ENCODE data around the gene ZRANB2. TPM values are rescaled to one million over a fixed set of nuclear protein-coding genes. Genes with fewer than 3 reads are reported as not detected.

Gene ZRANB2
- total RNA-seq, 1 experiment from 2014 or later = 103 TPM

GRCh38 chr1:71118086-71118485 is 37.3 kb upstream of the ZRANB2 start:
- Histone ChIP-seq H2BK15ac (ENCODE audit: low read depth, low read length) (no peak overlapping the region), H3K56ac (ENCODE audit: insufficient read length, low read depth, low read length) (no peak overlapping the region), H4K5ac (ENCODE audit: insufficient read length, low read depth, low read length) (no peak overlapping the region), H2BK12ac (ENCODE audit: insufficient read length, low read depth, low read length) (no peak overlapping the region), H3K79me2 (ENCODE audit: insufficient read depth, low read length) (no peaks in the 10 kb centered on the region), H3K14ac (ENCODE audit: insufficient read depth, low read length) (no peak overlapping the region), H3K4ac (ENCODE audit: low read depth, low read length) (no peak overlapping the region), H2BK5ac (ENCODE audit: insufficient read length, low read length) (no peak overlapping the region), H3K9ac (ENCODE audit: extremely low read depth, insufficient read length, low read length) (no peak overlapping the region), H2AK5ac (ENCODE audit: insufficient read length, low read length) (no peak overlapping the region), H3K18ac (ENCODE audit: insufficient read length, low read depth, low read length) (no peak overlapping the region), H4K91ac (ENCODE audit: insufficient read length, low read depth, low read length) (no peak overlapping the region), H3T11ph (ENCODE audit: low read length) (no peak overlapping the region), H3K23ac (ENCODE audit: insufficient read length, low read depth, low read length) (no peak overlapping the region), H3K4me1 (ENCODE audit: insufficient read depth, low read length) (peaks cover 4% of the 10 kb centered on the region; the same call in 1 of the 2 replicates), H3K79me1 (ENCODE audit: insufficient read depth, low read depth, low read length, poor library complexity, severe bottlenecking) (no peaks in the 10 kb centered on the region), H3K27ac (ENCODE audit: insufficient read length, low read depth, low read length) (no peak overlapping the region), H4K8ac (replicated peaks; ENCODE audit: insufficient read length, low read depth, low read length) (no peak overlapping the region), H3K27me3 (ENCODE audit: insufficient read depth, low read length) (no peaks in the 10 kb centered on the region), H2BK120ac (ENCODE audit: low read depth, low read length, poor library complexity, severe bottlenecking) (no peak overlapping the region), H3K4me2 (ENCODE audit: insufficient read depth, insufficient read length, low read length) (no peak overlapping the region), H2AFZ (ENCODE audit: low read length) (no peak overlapping the region), H3K9me3 (ENCODE audit: control insufficient read depth, low read depth, low read length) (no peaks in the 10 kb centered on the region), H3K23me2 (ENCODE audit: insufficient read length, low read depth, low read length, poor library complexity, severe bottlenecking) (no peaks in the 10 kb centered on the region), H2BK20ac (ENCODE audit: low read depth, low read length, poor library complexity, severe bottlenecking) (no peak overlapping the region), H4K20me1 (ENCODE audit: control insufficient read depth, insufficient read depth, insufficient read length) (no peaks in the 10 kb centered on the region)
- no CpG with 5 or more reads among the region's 2 CpGs for WGBS (ENCODE audit: extremely low coverage, insufficient read length, low lambda C conversion rate)
- Mint-ChIP-seq H3K27ac (no peak overlapping the region), H3K27me3 (ENCODE audit: low read depth) (peaks cover 2% of the 10 kb centered on the region; the same call in 1 of the 2 replicates), H3K36me3 (ENCODE audit: insufficient read depth in 1 of 3, low read depth in 3 of 3) (peaks cover 2 to 4% (median 3%) of the 10 kb centered on the region in 3 experiments; a peak in 4 of 7 replicates), H3K4me3 (no peak overlapping the region), H3K9me3 (peaks cover 6 to 7% of the 10 kb centered on the region in 2 experiments), H3K4me1 (peaks cover 0 to 2% of the 10 kb centered on the region in 2 experiments; a peak in 1 of 4 replicates)
- no peak for DNase-seq
- no peak for TF ChIP-seq CTCF (conservative IDR thresholded peaks at IDR 0.05)
